GM18508 (cell line): ENCODE results near the gene FXR2.
A peak's percentile ranks its signal among the peaks of the same experiment; 100 is the strongest.

ENCODE experiments used
- ATAC-seq: cut with Tn5 transposase; IDR thresholded peaks from one replicate; pipeline ENCODE4 v1.9.1; 2021; ENCODE audit warnings: moderate number of reproducible peaks; ENCODE audit not compliant: insufficient read depth, unreplicated experiment

Gene FXR2

DNA sequence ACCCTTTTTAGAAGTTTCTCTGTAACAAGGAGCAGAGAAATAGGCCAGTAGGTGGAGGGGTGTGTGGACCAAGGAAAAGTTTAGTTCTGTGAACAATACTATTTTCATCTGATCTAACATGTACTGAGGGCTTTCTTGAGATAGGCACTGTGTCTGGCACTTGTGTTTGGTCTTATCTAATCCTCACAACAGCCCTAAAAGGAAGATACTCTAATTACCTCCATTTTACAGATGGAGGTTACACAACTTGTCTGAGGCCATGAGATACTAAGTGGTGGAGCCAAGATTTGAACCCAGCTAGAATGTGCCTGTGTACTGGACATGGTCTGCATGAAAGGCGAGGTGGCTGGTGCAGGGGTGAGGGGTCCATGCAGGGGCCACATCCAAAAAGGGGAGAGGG is 61.3 kb downstream of the FXR2 start:
- ATAC-seq = no peak

GRCh38 chr17:7552621-7553051 is 62.1 kb downstream of the FXR2 start:
- ATAC-seq = peak; percentile 46

GRCh38 chr17:7551396-7551795 is 63.3 kb downstream of the FXR2 start:
- no peak for ATAC-seq

- ATAC-seq = no peak
These were observed 64.4 kb downstream of the FXR2 start for GRCh38 chr17:7550344-7550743.

- ATAC-seq = no peak
These were observed 65.2 kb downstream of the FXR2 start for GRCh38 chr17:7549401-7550055.

GRCh38 chr17:7548585-7549400 is 65.9 kb downstream of the FXR2 start, which contains the start of gene TNFSF12:
TSS of gene TNFSF12 (plus strand) at chr17:7549058. CDS start at chr17:7549154, 96 bp downstream.
- ATAC-seq = no peak

- ATAC-seq = no peak
These were observed 69.8 kb downstream of the FXR2 start for GRCh38 chr17:7544911-7545310.
